Nephron progenitor cell (in vitro differentiated cells): ENCODE data around the gene AKR1B1.

Experiments
- DNase-seq: peaks from one replicate; pipeline ENCODE4 v3.0.0; 2021
- H3K27ac Mint-ChIP-seq: 2 replicates; pipeline ENCODE4 v1.8.0; 2021; ENCODE audit warnings: mild to moderate bottlenecking, moderate library complexity, mixed read lengths
- H3K27me3 Mint-ChIP-seq: 2 replicates; pipeline ENCODE4 v1.8.0; 2021; ENCODE audit warnings: mild to moderate bottlenecking, low read depth, mixed read lengths; ENCODE audit not compliant: poor library complexity
- H3K36me3 Mint-ChIP-seq: 2 replicates; pipeline ENCODE4 v1.8.0; 2021; ENCODE audit warnings: low read depth, mixed read lengths
- H3K4me1 Mint-ChIP-seq: 2 replicates; pipeline ENCODE4 v1.8.0; 2021; ENCODE audit warnings: mixed read lengths
- H3K4me3 Mint-ChIP-seq: 2 replicates; pipeline ENCODE4 v1.8.0; 2021; ENCODE audit warnings: mild to moderate bottlenecking, moderate library complexity, mixed read lengths
- H3K9me3 Mint-ChIP-seq: 2 replicates; pipeline ENCODE4 v1.8.0; 2021; ENCODE audit warnings: mild to moderate bottlenecking, moderate library complexity, mixed read lengths
- TF ChIP-seq, protein P1 (sequence below): fragments of 200-600 bp; sonication (generic); IDR thresholded peaks from 2 replicates; pipeline ENCODE4 v1.5.0; 2021; ENCODE audit warnings: antibody characterized with exemption

Gene AKR1B1

GRCh38 chr7:134444198-134444960 lies 14.5 kb downstream of the AKR1B1 start:
- DNase-seq: no peak
- peak overlapping the region; percentile 93 for H3K27ac Mint-ChIP-seq
- peaks cover 2% of the 10 kb centered on the region for H3K9me3 Mint-ChIP-seq
- no peaks in the 10 kb centered on the region for H3K27me3 Mint-ChIP-seq
- no peak overlapping the region for H3K4me3 Mint-ChIP-seq
- peaks cover 73% of the 10 kb centered on the region for H3K36me3 Mint-ChIP-seq
- TF ChIP-seq, protein P1, sequence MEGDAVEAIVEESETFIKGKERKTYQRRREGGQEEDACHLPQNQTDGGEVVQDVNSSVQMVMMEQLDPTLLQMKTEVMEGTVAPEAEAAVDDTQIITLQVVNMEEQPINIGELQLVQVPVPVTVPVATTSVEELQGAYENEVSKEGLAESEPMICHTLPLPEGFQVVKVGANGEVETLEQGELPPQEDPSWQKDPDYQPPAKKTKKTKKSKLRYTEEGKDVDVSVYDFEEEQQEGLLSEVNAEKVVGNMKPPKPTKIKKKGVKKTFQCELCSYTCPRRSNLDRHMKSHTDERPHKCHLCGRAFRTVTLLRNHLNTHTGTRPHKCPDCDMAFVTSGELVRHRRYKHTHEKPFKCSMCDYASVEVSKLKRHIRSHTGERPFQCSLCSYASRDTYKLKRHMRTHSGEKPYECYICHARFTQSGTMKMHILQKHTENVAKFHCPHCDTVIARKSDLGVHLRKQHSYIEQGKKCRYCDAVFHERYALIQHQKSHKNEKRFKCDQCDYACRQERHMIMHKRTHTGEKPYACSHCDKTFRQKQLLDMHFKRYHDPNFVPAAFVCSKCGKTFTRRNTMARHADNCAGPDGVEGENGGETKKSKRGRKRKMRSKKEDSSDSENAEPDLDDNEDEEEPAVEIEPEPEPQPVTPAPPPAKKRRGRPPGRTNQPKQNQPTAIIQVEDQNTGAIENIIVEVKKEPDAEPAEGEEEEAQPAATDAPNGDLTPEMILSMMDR: no peak
- H3K4me1 Mint-ChIP-seq: peaks cover 4% of the 10 kb centered on the region

DNA sequence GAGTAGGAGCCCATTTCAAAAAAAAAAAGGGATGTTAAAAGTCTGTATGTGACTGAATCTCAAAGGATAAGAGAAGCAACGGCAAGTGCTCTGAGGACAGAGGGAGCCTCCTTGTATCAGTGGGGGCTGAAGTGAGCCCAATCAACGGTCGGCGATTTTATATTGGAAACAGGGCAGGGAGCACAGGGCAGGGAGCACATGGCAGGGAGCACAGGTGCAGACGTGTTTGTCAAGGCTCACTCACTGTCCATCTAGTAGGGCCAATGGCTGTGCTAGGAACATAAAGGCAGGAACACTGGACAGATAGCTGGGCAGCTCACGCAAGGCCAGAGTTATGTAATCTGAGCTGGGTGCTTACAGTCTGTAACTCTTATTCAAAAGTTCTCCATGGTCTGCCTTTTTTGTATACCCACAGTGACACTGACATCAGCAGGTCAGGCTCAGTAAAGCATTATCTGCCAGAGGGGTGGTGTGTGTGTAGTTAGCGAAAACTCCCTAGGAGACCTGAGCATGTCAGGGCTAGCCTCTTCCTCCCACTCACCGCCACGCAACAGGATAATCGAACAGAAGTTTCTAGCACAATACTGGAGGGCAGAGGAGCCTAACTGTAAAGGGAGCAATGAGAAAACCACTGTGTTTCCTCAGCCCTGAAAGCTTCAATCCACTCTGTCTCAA lies 15.4 kb downstream of the AKR1B1 start:
- DNase-seq: no peak
- peaks cover 4% of the 10 kb centered on the region for H3K4me1 Mint-ChIP-seq
- TF ChIP-seq, protein P1: no peak
- H3K27me3 Mint-ChIP-seq: no peaks in the 10 kb centered on the region
- no peak overlapping the region for H3K4me3 Mint-ChIP-seq
- H3K36me3 Mint-ChIP-seq: peaks cover 73% of the 10 kb centered on the region
- H3K9me3 Mint-ChIP-seq: peaks cover 10% of the 10 kb centered on the region
- peak overlapping the region; percentile 93 for H3K27ac Mint-ChIP-seq

DNA sequence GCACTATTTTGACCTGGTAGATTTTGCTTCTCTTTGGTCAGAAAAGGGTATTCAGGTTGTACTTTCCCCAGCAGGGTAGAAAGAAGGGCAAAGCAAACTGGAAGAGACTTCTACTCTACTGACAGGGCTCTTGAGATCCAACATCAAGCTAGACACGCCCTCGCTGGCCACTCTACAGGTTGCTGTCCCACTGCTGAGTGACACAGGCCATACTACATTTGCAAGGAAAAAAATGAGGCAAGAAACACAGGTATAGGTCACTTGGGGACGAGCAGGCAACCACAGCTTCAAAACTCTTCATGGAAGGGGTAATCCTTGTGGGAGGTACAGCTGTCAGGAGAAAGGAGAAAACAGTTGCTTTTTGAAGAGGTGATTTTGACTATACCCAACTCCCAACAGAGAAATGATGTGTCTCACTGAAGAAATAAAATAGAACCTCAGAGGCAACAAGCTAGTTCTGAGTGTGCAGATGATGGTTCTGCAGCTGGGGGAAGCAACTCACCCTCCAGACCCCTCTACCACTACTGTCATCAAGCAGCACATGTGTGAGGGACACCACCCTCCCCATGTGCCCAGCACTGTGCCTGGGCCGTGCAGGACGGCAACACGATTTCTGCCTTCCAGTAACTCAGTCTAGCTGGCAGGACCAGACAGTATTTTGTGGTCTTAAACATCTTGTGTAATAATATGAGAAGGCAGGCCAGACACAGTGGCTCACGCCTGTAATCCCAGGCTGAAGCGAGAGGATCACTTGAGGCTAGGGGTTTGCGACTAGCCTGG lies 16.3 kb downstream of the AKR1B1 start:
- Mint-ChIP-seq H3K27ac (no peak overlapping the region), H3K9me3 (peaks cover 16% of the 10 kb centered on the region), H3K36me3 (peaks cover 72% of the 10 kb centered on the region), H3K27me3 (no peaks in the 10 kb centered on the region), H3K4me3 (no peak overlapping the region), H3K4me1 (peaks cover 4% of the 10 kb centered on the region)
- TF ChIP-seq, protein P1: no peak
- DNase-seq: no peak

- H3K36me3 Mint-ChIP-seq: peaks cover 74% of the 10 kb centered on the region
- no peak overlapping the region for H3K27ac Mint-ChIP-seq
- no peak overlapping the region for H3K4me3 Mint-ChIP-seq
- peaks cover 4% of the 10 kb centered on the region for H3K4me1 Mint-ChIP-seq
- no peaks in the 10 kb centered on the region for H3K27me3 Mint-ChIP-seq
- TF ChIP-seq, protein P1: no peak
- DNase-seq: no peak
- H3K9me3 Mint-ChIP-seq: peaks cover 26% of the 10 kb centered on the region
Measured at GRCh38 chr7:134441264-134441663, 17.6 kb downstream of the AKR1B1 start.

DNA sequence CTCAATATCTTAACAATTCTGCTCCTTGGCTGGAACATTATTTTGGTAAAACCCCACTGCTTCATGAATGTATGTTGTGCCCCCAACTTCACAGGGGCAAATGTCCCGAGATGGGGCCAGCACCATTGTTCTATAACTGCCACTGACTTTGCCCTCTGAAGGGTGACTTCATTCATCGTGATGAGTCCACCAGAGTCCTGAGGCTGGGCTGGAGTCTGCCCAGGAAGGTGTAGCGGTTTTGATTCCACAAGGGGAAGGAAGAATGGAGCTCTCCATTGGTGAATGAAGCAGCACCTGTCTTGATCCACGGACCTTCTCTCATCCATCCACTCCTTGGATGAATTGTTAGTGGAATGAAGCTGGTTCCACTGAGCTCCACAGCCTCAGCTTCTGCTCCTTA lies 18.4 kb downstream of the AKR1B1 start:
- H3K4me1 Mint-ChIP-seq: peaks cover 4% of the 10 kb centered on the region
- TF ChIP-seq, protein P1: no peak
- no peak overlapping the region for H3K4me3 Mint-ChIP-seq
- no peaks in the 10 kb centered on the region for H3K27me3 Mint-ChIP-seq
- peaks cover 71% of the 10 kb centered on the region for H3K36me3 Mint-ChIP-seq
- no peak overlapping the region for H3K27ac Mint-ChIP-seq
- DNase-seq: no peak
- peaks cover 26% of the 10 kb centered on the region for H3K9me3 Mint-ChIP-seq
